ENCODE results near the gene TMEM259.
A peak's percentile ranks its signal among the peaks of the same experiment; 100 is the strongest.

Gene TMEM259

DNA sequence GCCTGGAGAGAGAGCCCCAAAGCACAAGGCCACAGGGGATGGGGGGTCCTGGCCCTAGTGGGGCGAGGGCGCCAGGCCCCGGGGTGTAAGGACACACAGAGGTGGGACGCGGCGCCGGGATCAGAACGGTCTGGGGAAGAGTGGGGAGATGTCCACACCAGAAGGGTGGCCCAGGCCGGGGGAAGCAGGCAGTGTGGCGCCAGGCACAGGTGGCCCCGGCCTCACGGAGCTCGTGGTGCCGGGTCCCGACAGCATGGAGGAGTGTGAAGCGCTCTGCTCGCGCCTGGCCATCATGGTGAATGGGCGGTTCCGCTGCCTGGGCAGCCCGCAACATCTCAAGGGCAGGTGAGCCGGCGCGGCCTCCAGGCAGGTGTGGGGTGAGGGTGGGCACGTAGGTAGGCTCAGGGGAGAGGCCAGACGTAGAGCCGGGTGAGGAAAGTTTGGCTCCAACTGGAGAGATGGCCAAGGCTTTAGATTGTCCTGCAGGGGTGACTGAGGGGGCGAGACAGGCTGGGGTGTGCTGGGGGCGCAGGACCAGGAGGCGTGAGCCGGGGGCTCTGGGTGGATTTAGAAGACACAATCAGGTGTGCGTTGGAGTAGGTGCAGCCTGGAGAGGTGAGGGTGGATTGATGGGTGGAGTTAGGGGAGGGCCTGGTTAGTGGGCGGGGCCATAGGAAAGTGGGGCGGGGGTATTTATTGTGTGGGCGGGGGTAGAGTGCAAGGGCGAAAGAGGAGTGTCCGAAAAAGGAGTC is 43.2 kb upstream of the TMEM259 start:
- no peak overlapping the region for H3K9ac ChIP-seq (ENCODE audit: low read depth, low read length)
- peaks cover 8% of the 10 kb centered on the region for H3K4me1 ChIP-seq (ENCODE audit: control insufficient read depth, insufficient read depth, low read length)
- no peaks in the 10 kb centered on the region for H3K9me3 ChIP-seq (ENCODE audit: control insufficient read depth, insufficient read depth, low read length)
- peaks cover 3% of the 10 kb centered on the region for H3K27me3 ChIP-seq (ENCODE audit: control insufficient read depth, insufficient read depth, low read length)
- H3K4me3 ChIP-seq (ENCODE audit: low read depth, low read length): peak overlapping the region; percentile 52
- peaks cover 4% of the 10 kb centered on the region for H3K36me3 ChIP-seq (ENCODE audit: control insufficient read depth, insufficient read depth, low read length)

DNA sequence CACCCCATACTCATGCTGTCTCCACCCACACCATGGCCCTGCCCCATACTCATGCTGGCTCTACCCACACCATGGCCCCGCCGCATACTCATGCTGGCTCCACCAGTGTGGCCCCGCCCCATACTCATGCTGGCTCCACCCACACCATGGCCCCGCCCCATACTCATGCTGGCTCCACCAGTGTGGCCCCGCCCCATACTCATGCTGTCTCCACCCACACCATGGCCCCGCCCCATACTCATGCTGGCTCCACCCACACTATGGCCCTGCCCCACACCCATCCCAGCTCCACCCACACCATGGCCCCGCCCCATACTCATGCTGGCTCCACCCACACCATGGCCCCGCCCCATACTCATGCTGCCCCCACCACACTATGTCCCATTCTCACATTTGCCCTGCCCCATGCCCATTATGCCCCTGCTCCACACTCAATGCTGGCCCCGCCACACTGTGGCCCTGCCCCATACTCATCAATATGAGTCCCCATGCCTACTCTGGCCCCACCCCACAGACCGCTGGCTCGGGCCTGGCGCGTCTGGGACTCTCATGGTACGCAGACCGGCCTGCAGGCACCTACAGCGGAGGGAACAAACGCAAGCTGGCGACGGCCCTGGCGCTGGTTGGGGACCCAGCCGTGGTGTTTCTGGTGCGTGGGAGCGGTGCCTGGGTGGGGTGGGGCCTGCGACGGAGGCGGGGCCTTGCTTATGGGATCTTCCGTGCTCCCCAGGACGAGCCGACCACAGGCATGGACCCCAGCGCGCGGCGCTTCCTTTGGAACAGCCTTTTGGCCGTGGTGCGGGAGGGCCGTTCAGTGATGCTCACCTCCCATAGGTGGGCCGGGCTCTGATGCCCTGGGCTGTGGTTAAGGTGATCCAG is 42.3 kb upstream of the TMEM259 start:
- Histone ChIP-seq H3K4me1 (ENCODE audit: control insufficient read depth, insufficient read depth, low read length) (peaks cover 8% of the 10 kb centered on the region), H3K4me3 (ENCODE audit: low read depth, low read length) (peak overlapping the region; percentile 52), H3K9ac (ENCODE audit: low read depth, low read length) (no peak overlapping the region), H3K36me3 (ENCODE audit: control insufficient read depth, insufficient read depth, low read length) (peaks cover 8% of the 10 kb centered on the region), H3K27me3 (ENCODE audit: control insufficient read depth, insufficient read depth, low read length) (peaks cover 3% of the 10 kb centered on the region), H3K9me3 (ENCODE audit: control insufficient read depth, insufficient read depth, low read length) (no peaks in the 10 kb centered on the region)

DNA sequence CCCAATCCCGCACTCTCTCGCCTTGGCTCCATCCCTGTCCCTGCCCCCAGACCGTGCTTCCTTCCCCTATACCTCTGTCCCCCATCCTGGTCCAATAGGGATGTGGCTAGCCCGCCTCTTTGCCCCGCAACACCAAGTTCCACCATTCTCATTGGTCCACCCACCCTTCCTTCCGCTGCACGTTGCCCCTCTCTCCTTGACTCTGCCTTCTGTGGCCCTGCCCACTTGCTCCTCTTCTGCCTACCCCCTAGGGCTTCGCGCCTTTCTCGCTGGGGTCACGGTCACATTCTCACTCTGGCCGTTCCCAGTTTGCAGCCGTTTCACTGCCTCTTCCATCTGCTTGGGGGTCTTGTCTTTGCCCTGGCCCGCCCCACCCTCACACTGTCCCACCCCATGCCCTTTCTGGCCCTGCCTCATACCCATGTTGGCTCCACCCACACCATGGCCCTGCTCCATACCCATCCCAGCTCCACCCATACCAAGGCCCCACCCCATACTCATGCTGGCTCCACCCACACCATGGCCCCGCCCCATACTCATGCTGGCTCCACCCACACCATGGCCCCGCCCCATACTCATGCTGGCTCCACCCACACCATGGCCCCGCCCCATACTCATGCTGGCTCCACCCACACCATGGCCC is 41.6 kb upstream of the TMEM259 start:
- H3K27me3 ChIP-seq (ENCODE audit: control insufficient read depth, insufficient read depth, low read length): peaks cover 3% of the 10 kb centered on the region
- H3K9me3 ChIP-seq (ENCODE audit: control insufficient read depth, insufficient read depth, low read length): no peaks in the 10 kb centered on the region
- peaks cover 8% of the 10 kb centered on the region for H3K36me3 ChIP-seq (ENCODE audit: control insufficient read depth, insufficient read depth, low read length)
- H3K4me3 ChIP-seq (ENCODE audit: low read depth, low read length): peak overlapping the region; percentile 37
- peaks cover 8% of the 10 kb centered on the region for H3K4me1 ChIP-seq (ENCODE audit: control insufficient read depth, insufficient read depth, low read length)
- peak overlapping the region; percentile 47 for H3K9ac ChIP-seq (ENCODE audit: low read depth, low read length)

GRCh38 chr19:1061987-1062386 is 41.1 kb upstream of the TMEM259 start:
- Histone ChIP-seq H3K27me3 (ENCODE audit: control insufficient read depth, insufficient read depth, low read length) (peaks cover 3% of the 10 kb centered on the region), H3K9me3 (ENCODE audit: control insufficient read depth, insufficient read depth, low read length) (no peaks in the 10 kb centered on the region), H3K4me3 (ENCODE audit: low read depth, low read length) (peak overlapping the region; percentile 37), H3K36me3 (ENCODE audit: control insufficient read depth, insufficient read depth, low read length) (peaks cover 8% of the 10 kb centered on the region), H3K9ac (ENCODE audit: low read depth, low read length) (peak overlapping the region; percentile 47), H3K4me1 (ENCODE audit: control insufficient read depth, insufficient read depth, low read length) (peaks cover 8% of the 10 kb centered on the region)

GRCh38 chr19:1060689-1061088 is 39.8 kb upstream of the TMEM259 start:
- H3K9me3 ChIP-seq (ENCODE audit: control insufficient read depth, insufficient read depth, low read length): no peaks in the 10 kb centered on the region
- peaks cover 8% of the 10 kb centered on the region for H3K4me1 ChIP-seq (ENCODE audit: control insufficient read depth, insufficient read depth, low read length)
- H3K27me3 ChIP-seq (ENCODE audit: control insufficient read depth, insufficient read depth, low read length): peaks cover 3% of the 10 kb centered on the region
- H3K36me3 ChIP-seq (ENCODE audit: control insufficient read depth, insufficient read depth, low read length): peaks cover 13% of the 10 kb centered on the region
- no peak overlapping the region for H3K9ac ChIP-seq (ENCODE audit: low read depth, low read length)
- H3K4me3 ChIP-seq (ENCODE audit: low read depth, low read length): no peak overlapping the region

DNA sequence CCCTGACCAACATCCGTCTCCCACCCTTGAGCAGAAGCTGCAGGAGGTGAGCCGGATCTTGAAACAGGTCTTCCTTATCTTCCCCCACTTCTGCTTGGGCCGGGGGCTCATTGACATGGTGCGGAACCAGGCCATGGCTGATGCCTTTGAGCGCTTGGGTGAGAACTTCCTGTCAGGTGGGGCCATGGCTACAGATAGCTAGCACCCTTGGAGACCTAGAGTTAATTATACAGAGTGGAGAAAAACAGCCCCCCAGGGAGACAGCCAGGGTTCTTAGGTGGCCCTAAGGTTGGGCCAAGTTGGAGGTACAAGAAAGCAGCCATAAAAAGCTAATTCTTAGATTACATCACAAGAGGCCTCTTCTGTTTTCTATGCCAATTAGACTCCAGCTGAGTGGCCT is 37.2 kb upstream of the TMEM259 start:
- no peaks in the 10 kb centered on the region for H3K4me1 ChIP-seq (ENCODE audit: control insufficient read depth, insufficient read depth, low read length)
- H3K27me3 ChIP-seq (ENCODE audit: control insufficient read depth, insufficient read depth, low read length): no peaks in the 10 kb centered on the region
- H3K9me3 ChIP-seq (ENCODE audit: control insufficient read depth, insufficient read depth, low read length): no peaks in the 10 kb centered on the region
- H3K9ac ChIP-seq (ENCODE audit: low read depth, low read length): no peak overlapping the region
- peaks cover 20% of the 10 kb centered on the region for H3K36me3 ChIP-seq (ENCODE audit: control insufficient read depth, insufficient read depth, low read length)
- no peak overlapping the region for H3K4me3 ChIP-seq (ENCODE audit: low read depth, low read length)

DNA sequence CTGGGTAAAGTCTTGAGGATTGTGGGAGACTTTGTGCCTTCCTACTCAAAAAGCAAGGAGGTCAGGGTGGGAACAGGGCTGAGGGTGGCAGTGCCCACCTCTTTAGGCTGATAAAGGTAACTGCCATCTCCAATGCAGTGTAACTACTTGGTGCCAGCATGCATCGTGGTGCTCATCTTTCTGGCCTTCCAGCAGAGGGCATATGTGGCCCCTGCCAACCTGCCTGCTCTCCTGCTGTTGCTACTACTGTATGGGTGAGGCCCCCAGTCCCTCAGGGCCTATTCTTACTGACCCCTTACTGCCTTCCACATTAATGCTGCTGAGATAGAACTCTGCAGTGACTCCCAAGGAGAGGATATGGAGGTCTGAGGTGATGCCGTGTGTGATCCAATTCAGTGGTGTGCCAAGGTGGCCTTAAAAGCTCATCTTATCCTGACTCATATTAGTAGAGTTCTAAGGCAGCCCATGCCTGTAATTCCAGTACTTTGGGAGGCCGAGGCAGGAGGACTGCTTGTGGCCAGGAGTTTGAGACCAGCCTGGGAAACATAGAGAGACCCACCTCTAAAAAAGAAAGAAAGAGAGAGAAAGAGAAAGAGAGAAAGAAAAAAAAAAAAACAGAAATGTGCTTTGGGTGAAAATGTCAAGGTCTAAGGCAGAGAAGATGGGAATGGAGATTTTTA is 36.4 kb upstream of the TMEM259 start:
- Histone ChIP-seq H3K27me3 (ENCODE audit: control insufficient read depth, insufficient read depth, low read length) (no peaks in the 10 kb centered on the region), H3K36me3 (ENCODE audit: control insufficient read depth, insufficient read depth, low read length) (peaks cover 24% of the 10 kb centered on the region), H3K4me3 (ENCODE audit: low read depth, low read length) (no peak overlapping the region), H3K9ac (ENCODE audit: low read depth, low read length) (no peak overlapping the region), H3K9me3 (ENCODE audit: control insufficient read depth, insufficient read depth, low read length) (no peaks in the 10 kb centered on the region), H3K4me1 (ENCODE audit: control insufficient read depth, insufficient read depth, low read length) (no peaks in the 10 kb centered on the region)

DNA sequence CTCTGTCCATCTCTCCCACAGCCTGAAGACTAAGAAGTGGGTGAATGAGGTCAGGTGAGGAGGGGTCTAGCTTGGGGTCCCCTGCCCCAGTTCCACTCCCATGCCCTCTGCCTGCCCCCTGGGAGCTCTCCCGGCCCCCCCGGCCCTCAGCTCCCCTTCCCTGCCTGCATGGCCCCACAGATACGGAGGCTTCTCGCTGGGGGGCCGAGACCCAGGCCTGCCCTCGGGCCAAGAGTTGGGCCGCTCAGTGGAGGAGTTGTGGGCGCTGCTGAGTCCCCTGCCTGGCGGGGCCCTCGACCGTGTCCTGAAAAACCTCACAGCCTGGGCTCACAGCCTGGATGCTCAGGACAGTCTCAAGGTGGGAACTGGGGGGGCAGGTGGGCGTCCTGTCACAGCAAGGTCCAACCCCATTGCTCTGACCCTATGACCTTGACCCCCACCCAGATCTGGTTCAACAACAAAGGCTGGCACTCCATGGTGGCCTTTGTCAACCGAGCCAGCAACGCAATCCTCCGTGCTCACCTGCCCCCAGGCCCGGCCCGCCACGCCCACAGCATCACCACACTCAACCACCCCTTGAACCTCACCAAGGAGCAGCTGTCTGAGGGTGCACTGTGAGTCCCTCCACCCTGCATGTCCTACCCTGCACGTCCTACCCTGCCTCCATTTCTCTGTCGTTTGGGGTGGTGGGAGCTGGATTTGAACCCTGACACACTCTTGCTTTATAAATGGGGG is 35.1 kb upstream of the TMEM259 start:
- Histone ChIP-seq H3K4me3 (ENCODE audit: low read depth, low read length) (no peak overlapping the region), H3K9me3 (ENCODE audit: control insufficient read depth, insufficient read depth, low read length) (no peaks in the 10 kb centered on the region), H3K9ac (ENCODE audit: low read depth, low read length) (no peak overlapping the region), H3K4me1 (ENCODE audit: control insufficient read depth, insufficient read depth, low read length) (no peaks in the 10 kb centered on the region), H3K36me3 (ENCODE audit: control insufficient read depth, insufficient read depth, low read length) (peaks cover 21% of the 10 kb centered on the region), H3K27me3 (ENCODE audit: control insufficient read depth, insufficient read depth, low read length) (no peaks in the 10 kb centered on the region)

GRCh38 chr19:1055028-1055425 is 34.1 kb upstream of the TMEM259 start:
- H3K9ac ChIP-seq (ENCODE audit: low read depth, low read length): no peak overlapping the region
- no peaks in the 10 kb centered on the region for H3K9me3 ChIP-seq (ENCODE audit: control insufficient read depth, insufficient read depth, low read length)
- H3K4me3 ChIP-seq (ENCODE audit: low read depth, low read length): no peak overlapping the region
- no peaks in the 10 kb centered on the region for H3K4me1 ChIP-seq (ENCODE audit: control insufficient read depth, insufficient read depth, low read length)
- no peaks in the 10 kb centered on the region for H3K27me3 ChIP-seq (ENCODE audit: control insufficient read depth, insufficient read depth, low read length)
- peaks cover 21% of the 10 kb centered on the region for H3K36me3 ChIP-seq (ENCODE audit: control insufficient read depth, insufficient read depth, low read length)

DNA sequence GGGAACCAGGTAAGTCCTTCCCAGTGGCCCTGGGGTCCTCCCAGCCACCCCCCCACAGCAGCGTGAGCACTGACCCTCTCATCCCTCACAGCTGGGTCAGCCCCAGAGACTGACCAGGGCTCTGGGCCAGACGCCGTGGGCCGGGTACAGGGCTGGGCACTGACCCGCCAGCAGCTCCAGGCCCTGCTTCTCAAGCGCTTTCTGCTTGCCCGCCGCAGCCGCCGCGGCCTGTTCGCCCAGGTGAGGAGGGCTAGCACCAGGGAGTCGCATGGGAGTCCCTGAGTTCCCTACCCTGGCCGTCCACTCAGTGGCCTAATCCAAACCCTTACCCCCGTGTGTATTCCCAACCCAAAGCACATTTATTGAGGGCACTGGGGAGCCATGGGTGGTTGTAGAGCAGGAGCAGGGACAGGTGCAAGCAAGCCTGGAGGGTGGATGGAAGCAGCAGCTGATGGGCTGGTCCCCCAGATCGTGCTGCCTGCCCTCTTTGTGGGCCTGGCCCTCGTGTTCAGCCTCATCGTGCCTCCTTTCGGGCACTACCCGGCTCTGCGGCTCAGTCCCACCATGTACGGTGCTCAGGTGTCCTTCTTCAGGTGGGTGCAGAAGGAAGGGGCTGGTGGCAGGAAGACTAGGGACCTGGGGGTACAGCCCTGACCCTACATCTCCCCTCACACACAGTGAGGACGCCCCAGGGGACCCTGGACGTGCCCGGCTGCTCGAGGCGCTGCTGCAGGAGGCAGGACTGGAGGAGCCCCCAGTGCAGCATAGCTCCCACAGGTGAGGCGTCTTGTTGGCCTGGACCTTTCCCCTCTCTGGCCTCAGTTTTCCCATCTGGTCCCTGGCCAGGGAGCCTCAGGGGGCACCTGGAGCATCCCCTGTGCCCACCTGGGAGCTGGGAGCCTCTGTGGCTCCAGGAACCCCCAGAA is 33.4 kb upstream of the TMEM259 start:
- Histone ChIP-seq H3K9me3 (ENCODE audit: control insufficient read depth, insufficient read depth, low read length) (no peaks in the 10 kb centered on the region), H3K4me3 (ENCODE audit: low read depth, low read length) (no peak overlapping the region), H3K4me1 (ENCODE audit: control insufficient read depth, insufficient read depth, low read length) (no peaks in the 10 kb centered on the region)

More for the DNA sequence above, 33.4 kb upstream of the TMEM259 start:
- no peak overlapping the region for H3K9ac ChIP-seq (ENCODE audit: low read depth, low read length)
- H3K36me3 ChIP-seq (ENCODE audit: control insufficient read depth, insufficient read depth, low read length): peaks cover 21% of the 10 kb centered on the region
- no peaks in the 10 kb centered on the region for H3K27me3 ChIP-seq (ENCODE audit: control insufficient read depth, insufficient read depth, low read length)
